Peyer's patch (tissue), 4 donors: ENCODE results near the gene FCN1. TPM values are rescaled to one million over a fixed set of nuclear protein-coding genes. Genes with fewer than 3 reads are reported as not detected.

ENCODE experiments used
- DNase-seq, 3 donors: peaks; one replicate each; pipeline ENCODE4 v3.0.0-alpha.2; 2017 to 2019
- H3K27ac ChIP-seq, 4 donors: fragments of 200-600 bp; sonication (generic); one replicate each; pipeline ENCODE4 v1.5.1; 2016 to 2019
- H3K27me3 ChIP-seq, 2 donors: fragments of 200-600 bp; sonication (generic); one replicate each; pipeline ENCODE4 v1.5.1; 2019
- H3K36me3 ChIP-seq, 3 donors: fragments of 200-600 bp; sonication (generic); one replicate each; pipeline ENCODE4 v1.5.1; 2016 to 2019
- H3K4me1 ChIP-seq, 4 donors: fragments of 200-600 bp; sonication (generic); one replicate each; pipeline ENCODE4 v1.5.1; 2016 to 2019
- H3K4me3 ChIP-seq, 4 donors: fragments of 200-600 bp; sonication (generic); 1 replicate in 3 of 4; 2 replicates in 1 of 4; pipeline ENCODE4 v1.5.1; 2016 to 2019; ENCODE audit warnings: mild to moderate bottlenecking in 1 of 4
- H3K9me3 ChIP-seq, 4 donors: fragments of 200-600 bp; sonication (generic); one replicate each; pipeline ENCODE4 v1.5.1; 2016 to 2019; ENCODE audit warnings: mild to moderate bottlenecking in 1 of 4
- CTCF ChIP-seq, 6 experiments: fragments of 450-650 bp in 4 of 6; fragments of 200-600 bp in 2 of 6; sonication (generic) in 1 of 6; IDR thresholded peaks; one replicate each; pipeline ENCODE4 v1.5.1; 2017 to 2019; ENCODE audit warnings: antibody characterized with exemption in 6 of 6, mild to moderate bottlenecking in 3 of 6, moderate library complexity in 1 of 6
- POLR2A ChIP-seq, 2 donors: fragments of 450-650 bp; IDR thresholded peaks; one replicate each; pipeline ENCODE4 v1.5.1; 2017; ENCODE audit warnings: antibody characterized with exemption in 2 of 2, mild to moderate bottlenecking in 2 of 2, moderate library complexity in 2 of 2
- total RNA-seq, 4 donors: library from RNA; depleted of rRNA; stranded (reverse); fragments of >200 nt; gene quantifications; one replicate each; pipeline ENCODE4 v1.1.0, GENCODE V29; 2016

FCN1 gene
- total RNA-seq, 4 donors from 2014 or later, result 2.5 TPM; not detected in 3

- Histone ChIP-seq H3K4me3 (no peak overlapping the region), H3K36me3 (no peaks in the 10 kb centered on the region), H3K4me1 (no peaks in the 10 kb centered on the region), H3K27me3 (no peaks in the 10 kb centered on the region), H3K9me3 (no peaks in the 10 kb centered on the region), H3K27ac (no peak overlapping the region)
- TF ChIP-seq POLR2A (IDR thresholded peaks at IDR 0.05) (no peak), CTCF (IDR thresholded peaks at IDR 0.05) (no peak)
- DNase-seq, result peak in 1 of 3 donors; percentile 40
Observed at GRCh38 chr9:134868751-134869553, 48.8 kb downstream of the FCN1 start.

- DNase-seq, result no peak
- TF ChIP-seq POLR2A (IDR thresholded peaks at IDR 0.05) (no peak), CTCF (IDR thresholded peaks at IDR 0.05) (no peak)
- Histone ChIP-seq H3K36me3 (no peaks in the 10 kb centered on the region), H3K4me1 (no peaks in the 10 kb centered on the region), H3K27me3 (no peaks in the 10 kb centered on the region), H3K9me3 (no peaks in the 10 kb centered on the region), H3K27ac (no peak overlapping the region), H3K4me3 (no peak overlapping the region)
Observed at GRCh38 chr9:134867917-134868750, 49.6 kb downstream of the FCN1 start.

- Histone ChIP-seq H3K4me1 (no peaks in the 10 kb centered on the region), H3K27ac (no peak overlapping the region), H3K36me3 (no peaks in the 10 kb centered on the region), H3K9me3 (no peaks in the 10 kb centered on the region), H3K4me3 (no peak overlapping the region), H3K27me3 (no peaks in the 10 kb centered on the region)
- DNase-seq, result no peak
- TF ChIP-seq CTCF (IDR thresholded peaks at IDR 0.05), result no peak
Observed at GRCh38 chr9:134864821-134865190, 52.9 kb downstream of the FCN1 start.

- no peaks in the 10 kb centered on the region for H3K4me1 ChIP-seq
- DNase-seq, result no peak
Observed at GRCh38 chr9:134863941-134864820, 53.5 kb downstream of the FCN1 start.

More at GRCh38 chr9:134863941-134864820, 53.5 kb downstream of the FCN1 start:
- no peak for TF ChIP-seq CTCF (IDR thresholded peaks at IDR 0.05)
- TF ChIP-seq POLR2A (IDR thresholded peaks at IDR 0.05), result no peak
- Histone ChIP-seq H3K4me3 (no peak overlapping the region), H3K27ac (no peak overlapping the region), H3K36me3 (no peaks in the 10 kb centered on the region), H3K27me3 (no peaks in the 10 kb centered on the region), H3K9me3 (no peaks in the 10 kb centered on the region)
